GM12878 (cell line): ENCODE results near the gene MYO3B. TPM values are rescaled to one million over a fixed set of nuclear protein-coding genes. Genes with fewer than 3 reads are reported as not detected.

Experiments
- ATAC-seq: fragments of 200-7000 bp; cut with Tn5 transposase; 3 replicates; pipeline ENCODE4 v1.9.1; 2020; ENCODE audit warnings: mild to moderate bottlenecking, moderate library complexity
- BruUV-seq: library from RNA; stranded (reverse); fragments of 400-500 nt; replicated peaks from 2 replicates; lab custom pipeline; 2021; lab: Mats Ljungman, UMichigan
- CTCF ChIA-PET: fragments of 300-600 bp; sonication (Branson Sonifier 250); formaldehyde crosslinking; extraction: SDS; loops from one replicate; lab custom pipeline; 2021; ENCODE audit warnings: inconsistent platforms; lab: Yijun Ruan, JAX
- POLR2A ChIA-PET: fragments of 350-600 bp; formaldehyde crosslinking; extraction: SDS; loops from one replicate; lab custom pipeline; 2021; ENCODE audit warnings: inconsistent platforms; lab: Charles Lee
- RAD21 ChIA-PET: fragments of 300-600 bp; sonication (Branson Sonifier 250); formaldehyde crosslinking; loops from one replicate; lab custom pipeline; 2023; ENCODE audit warnings: antibody characterized with exemption; ENCODE audit not compliant: unreplicated experiment; lab: Charles Lee
- SMC1A ChIA-PET: fragments of 300-600 bp; sonication (Branson Sonifier 250); formaldehyde crosslinking; loops from one replicate; lab custom pipeline; 2023; ENCODE audit not compliant: unreplicated experiment, uncharacterized antibody; lab: Charles Lee
- DNase-seq: peaks from one replicate; pipeline ENCODE4 v3.0.0-alpha.2; 2011; ENCODE audit warnings: low read depth, low spot score
- FAIRE-seq: peaks from 3 replicates; lab custom pipeline; 2011; peaks lifted over from hg19 to GRCh38; lab: Jason Lieb, UNC
- H2AFZ ChIP-seq: 2 replicates; pipeline ENCODE4 v1.6.0; 2011; ENCODE audit warnings: low read depth, low read length, control low read depth; ENCODE audit not compliant: control insufficient read depth
- H3K27ac ChIP-seq: 2 replicates; pipeline ENCODE4 v1.5.1; 2011; ENCODE audit warnings: control low read depth; ENCODE audit not compliant: control insufficient read depth, insufficient read depth
- H3K27me3 ChIP-seq, 2 experiments: replicated peaks in 1 of 2; 2 replicates each; pipeline versions ENCODE4 v1.6.0 to v1.6.1; 2011; ENCODE audit warnings: low read length in 1 of 2; ENCODE audit not compliant: control insufficient read depth in 2 of 2, insufficient read depth in 2 of 2
- H3K36me3 ChIP-seq, 2 experiments: 2 replicates each; pipeline ENCODE4 v1.5.1; 2011; ENCODE audit warnings: low read length in 1 of 2; ENCODE audit not compliant: control insufficient read depth in 2 of 2, insufficient read depth in 2 of 2
- H3K4me1 ChIP-seq: 2 replicates; pipeline ENCODE4 v1.6.1; 2011; ENCODE audit warnings: mild to moderate bottlenecking, low read length, moderate library complexity, mixed read lengths; ENCODE audit not compliant: control insufficient read depth, insufficient read depth
- H3K4me2 ChIP-seq: 2 replicates; pipeline ENCODE4 v1.6.0; 2011; ENCODE audit warnings: control low read depth; ENCODE audit not compliant: control insufficient read depth, insufficient read depth
- H3K4me3 ChIP-seq: fragments of 200-600 bp; sonication (generic); 2 replicates; pipeline ENCODE4 v1.5.1; 2016
- H3K79me2 ChIP-seq: 2 replicates; pipeline ENCODE4 v1.6.0; 2011; ENCODE audit warnings: low read length; ENCODE audit not compliant: control insufficient read depth, insufficient read depth
- H3K9ac ChIP-seq: 2 replicates; pipeline ENCODE4 v1.8.0; 2011; ENCODE audit warnings: low read length, control low read depth, mixed read lengths; ENCODE audit not compliant: control insufficient read depth, insufficient read depth
- H3K9me3 ChIP-seq: replicated peaks from 3 replicates; pipeline ENCODE4 v1.5.1; 2011; ENCODE audit warnings: mild to moderate bottlenecking, low read length; ENCODE audit not compliant: control insufficient read depth, insufficient read depth
- H4K20me1 ChIP-seq: 2 replicates; pipeline ENCODE4 v1.6.0; 2011; ENCODE audit not compliant: control insufficient read depth, insufficient read depth
- ETV6 ChIP-seq, 2 experiments: fragments of 450-650 bp in 1 of 2; IDR thresholded peaks in 1 of 2; conservative IDR thresholded peaks in 1 of 2; 2 replicates each; pipeline ENCODE4 v1.6.1; 2014; ENCODE audit warnings: antibody characterized with exemption in 1 of 2, borderline replicate concordance in 1 of 2, low read depth in 1 of 2, mild to moderate bottlenecking in 1 of 2, moderate library complexity in 1 of 2
- HDAC2 ChIP-seq: fragments of 200-600 bp; sonication (generic); IDR thresholded peaks from 2 replicates; pipeline ENCODE4 v1.6.1; 2017
- HSF1 ChIP-seq: fragments of 150-350 bp; IDR thresholded peaks from 2 replicates; pipeline ENCODE4 v1.6.1; 2014; ENCODE audit warnings: mild to moderate bottlenecking, low read depth, low read length
- NBN ChIP-seq: fragments of 450-650 bp; IDR thresholded peaks from 2 replicates; pipeline ENCODE4 v1.6.1; 2016
- TBL1XR1 ChIP-seq: IDR thresholded peaks from 2 replicates; pipeline ENCODE4 v1.6.1; 2012; ENCODE audit warnings: low read depth, low read length, improper control_type of control experiment
- ZNF207 ChIP-seq: fragments of 450-650 bp; IDR thresholded peaks from 2 replicates; pipeline ENCODE4 v1.6.1; 2014; ENCODE audit warnings: antibody characterized with exemption, mild to moderate bottlenecking, borderline replicate concordance
- ZNF217 ChIP-seq: fragments of 450-650 bp; IDR thresholded peaks from 2 replicates; pipeline ENCODE4 v1.6.1; 2017; ENCODE audit warnings: antibody characterized with exemption, mild to moderate bottlenecking
- in situ Hi-C: fragments of 300-500 bp; cut with MboI; formaldehyde crosslinking; loops from 9 replicates; pipeline ENCODE4 v1.14.3; 2018; ENCODE audit warnings: mixed read lengths
- intact Hi-C: fragments of 100-400 bp; cut with micrococcal nuclease; formaldehyde crosslinking; loops from one replicate; pipeline ENCODE4 v1.14.2; 2022; ENCODE audit not compliant: unreplicated experiment
- polyA plus RNA-seq, 11 experiments: library from polyadenylated mRNA; depleted of rRNA in 4 of 11; unstranded in 6 of 11; stranded (reverse) in 5 of 11; fragments of >200 nt; fragmentation: Nextera tagmentation in 4 of 11; fragmentation: Illumina TruSeq in 1 of 11; extraction: Ambion mirVana in 4 of 11; extraction: Trizol in 1 of 11; gene quantifications; 1 replicate in 1 of 11; 2 replicates in 10 of 11; pipeline versions ENCODE4 v1.2.1 to v1.2.3, GENCODE V29; 2011 to 2016; ENCODE audit warnings: inconsistent platforms in 2 of 11, missing spikeins in 2 of 11, low read depth in 1 of 11
- total RNA-seq, 4 experiments: library from RNA; depleted of rRNA in 3 of 4; stranded (reverse); fragments of >200 nt in 3 of 4; fragmentation: Illumina TruSeq in 1 of 4; extraction: Trizol in 1 of 4; gene quantifications; 2 replicates each; pipeline versions ENCODE4 v1.2.1 to v1.2.3, GENCODE V29; 2013 to 2021

MYO3B gene
- total and polyA plus RNA-seq, 10 of the 15 experiments (the other 5 are each of a cell fraction or from before 2014, with no cell fraction given), result 1.1 to 7.1 (median 2.1) TPM

GRCh38 chr2:170190172-170190571, 12.2 kb downstream of the MYO3B start:
- Histone ChIP-seq H3K27me3 (no peaks in the 10 kb centered on the region), H3K36me3 (no peaks in the 10 kb centered on the region; a peak in 2 of 4 replicates), H3K79me2 (no peaks in the 10 kb centered on the region), H3K27ac (no peak overlapping the region), H3K4me1 (no peaks in the 10 kb centered on the region), H3K9me3 (peaks cover 8% of the 10 kb centered on the region; the same call in 2 of the 3 replicates), H2AFZ (no peak overlapping the region), H4K20me1 (no peaks in the 10 kb centered on the region), H3K4me3 (no peak overlapping the region), H3K4me2 (no peak overlapping the region), H3K9ac (no peak overlapping the region)
- no peak for TF ChIP-seq HDAC2
- no peak for TF ChIP-seq ETV6 (conservative IDR thresholded peaks at IDR 0.05 in 1 of 2, IDR thresholded peaks at IDR 0.05 in 1 of 2; ENCODE audit: borderline replicate concordance in 1 of 2, low read depth in 1 of 2)
- TF ChIP-seq TBL1XR1, result no peak
- no peak for TF ChIP-seq NBN
- TF ChIP-seq HSF1, result no peak
- no peak for TF ChIP-seq ZNF217
- TF ChIP-seq ZNF207, result no peak
- ChIA-PET POLR2A (no interaction called here), RAD21 (no interaction called here), SMC1A (no interaction called here), CTCF (interaction anchor here (0.6 kb wide), 1 partner anchor 1548 kb away, joined by 3 read pairs; no protein-coding TSS in a partner anchor)
- no TSS peak for BruUV-seq
- no peak for DNase-seq
- intact Hi-C loops (no loop called here), in situ Hi-C loops (no loop called here)
- peak; percentile 20; the same call in 1 of the 3 replicates for ATAC-seq
- FAIRE-seq, result no peak
